Neural cell (in vitro differentiated cells): Measurements from ENCODE around the gene CPZ. TPM values are rescaled to one million over a fixed set of nuclear protein-coding genes. Genes with fewer than 3 reads are reported as not detected.

Experiments used
- H2AFZ ChIP-seq: fragments of 200-600, 300-800 bp; sonication (generic), shearing (Covaris generic); 2 replicates; pipeline ENCODE4 v1.6.0; 2014; ENCODE audit warnings: low read depth, mild to moderate bottlenecking, antibody characterized with exemption, low read length, moderate library complexity
- H3F3A ChIP-seq: fragments of 200-600 bp; shearing (Covaris generic); 2 replicates; pipeline ENCODE4 v1.6.1; 2016; ENCODE audit warnings: mild to moderate bottlenecking, moderate library complexity, mixed read lengths, antibody characterized with exemption, low read length; ENCODE audit not compliant: insufficient read depth, poor library complexity, severe bottlenecking
- H3K27ac ChIP-seq: fragments of 200-600, 300-800 bp; sonication (generic), shearing (Covaris generic); 2 replicates; pipeline ENCODE4 v1.5.1; 2014; ENCODE audit warnings: mild to moderate bottlenecking, low read length, moderate library complexity
- H3K27me3 ChIP-seq: fragments of 300-800, 200-600 bp; sonication (generic), shearing (Covaris generic); 2 replicates; pipeline ENCODE4 v1.6.0; 2014; ENCODE audit warnings: mild to moderate bottlenecking, low read depth, low read length, moderate library complexity; ENCODE audit not compliant: insufficient read depth
- H3K36me3 ChIP-seq: fragments of 300-800, 200-600 bp; sonication (generic), shearing (Covaris generic); 2 replicates; pipeline ENCODE4 v1.5.1; 2014; ENCODE audit warnings: mild to moderate bottlenecking, antibody characterized with exemption, low read length, moderate library complexity; ENCODE audit not compliant: insufficient read depth
- H3K4me2 ChIP-seq: fragments of 300-800, 200-600 bp; sonication (generic), shearing (Covaris generic); 2 replicates; pipeline ENCODE4 v1.6.0; 2014; ENCODE audit warnings: mild to moderate bottlenecking, low read length
- H3K4me3 ChIP-seq: fragments of 300-800, 200-600 bp; sonication (generic), shearing (Covaris generic); 2 replicates; pipeline ENCODE4 v1.5.1; 2014; ENCODE audit warnings: mild to moderate bottlenecking, low read length, moderate library complexity
- H3K79me2 ChIP-seq: fragments of 200-600 bp; shearing (Covaris generic); replicated peaks from 2 replicates; pipeline ENCODE4 v1.6.0; 2014; ENCODE audit warnings: mild to moderate bottlenecking, low read length, moderate library complexity; ENCODE audit not compliant: insufficient read depth
- H3K9ac ChIP-seq: fragments of 300-800, 200-600 bp; sonication (generic), shearing (Covaris generic); 2 replicates; pipeline ENCODE4 v1.6.1; 2016; ENCODE audit warnings: mild to moderate bottlenecking, low read length, mixed read lengths
- H3K9me2 ChIP-seq: fragments of 200-600 bp; shearing (Covaris generic); 2 replicates; pipeline ENCODE4 v1.6.1; 2016; ENCODE audit warnings: mild to moderate bottlenecking, low read length, mixed read lengths; ENCODE audit not compliant: insufficient read depth
- H3K9me3 ChIP-seq: fragments of 200-600, 300-800 bp; sonication (generic), shearing (Covaris generic); 2 replicates; pipeline ENCODE4 v1.6.1; 2016; ENCODE audit warnings: mild to moderate bottlenecking, mixed run types, low read length, moderate library complexity, mixed read lengths
- H4K20me1 ChIP-seq: fragments of 200-600 bp; shearing (Covaris generic); 2 replicates; pipeline ENCODE4 v1.6.1; 2016; ENCODE audit warnings: mild to moderate bottlenecking, mixed run types; ENCODE audit not compliant: insufficient read depth
- CTCF ChIP-seq: fragments of 450-650 bp; IDR thresholded peaks from 2 replicates; pipeline ENCODE4 v1.5.1; 2014; ENCODE audit warnings: antibody characterized with exemption, mild to moderate bottlenecking, moderate library complexity; ENCODE audit not compliant: poor library complexity, severe bottlenecking
- EP300 ChIP-seq: fragments of 450-650 bp; conservative IDR thresholded peaks from 2 replicates; pipeline ENCODE4 v1.6.1; 2014; ENCODE audit warnings: antibody characterized with exemption, mild to moderate bottlenecking, moderate library complexity; ENCODE audit not compliant: poor library complexity, severe bottlenecking
- EZH2 ChIP-seq: fragments of 200-600, 300-800 bp; shearing (Covaris generic), sonication (generic); IDR thresholded peaks from 2 replicates; pipeline ENCODE4 v1.6.1; 2014; ENCODE audit warnings: antibody characterized with exemption, low read length, borderline replicate concordance, mild to moderate bottlenecking; ENCODE audit not compliant: insufficient read depth, poor library complexity, severe bottlenecking
- MXI1 ChIP-seq: fragments of 450-650 bp; conservative IDR thresholded peaks from 2 replicates; pipeline ENCODE4 v1.6.1; 2014; ENCODE audit warnings: antibody characterized with exemption, mild to moderate bottlenecking; ENCODE audit not compliant: poor library complexity, severe bottlenecking
- POLR2AphosphoS5 ChIP-seq: IDR thresholded peaks from 2 replicates; pipeline ENCODE4 v1.6.1; 2012
- RAD21 ChIP-seq: fragments of 450-650 bp; conservative IDR thresholded peaks from 2 replicates; pipeline ENCODE4 v1.6.1; 2014; ENCODE audit warnings: antibody characterized with exemption, mild to moderate bottlenecking, moderate library complexity
- REST ChIP-seq: IDR thresholded peaks from 2 replicates; pipeline ENCODE4 v1.6.1; 2012; ENCODE audit warnings: borderline replicate concordance
- SMC3 ChIP-seq: fragments of 450-650 bp; conservative IDR thresholded peaks from 2 replicates; pipeline ENCODE4 v1.6.1; 2014; ENCODE audit warnings: antibody characterized with exemption, mild to moderate bottlenecking, moderate library complexity; ENCODE audit not compliant: poor library complexity
- TAF1 ChIP-seq: IDR thresholded peaks from 2 replicates; pipeline ENCODE4 v1.6.1; 2012; ENCODE audit warnings: low read depth
- polyA plus RNA-seq: library from polyadenylated mRNA; depleted of rRNA; stranded (reverse); fragments of >200 nt; gene quantifications from 2 replicates; pipeline ENCODE4 v1.2.3, GENCODE V29; 2014

The CPZ gene
- polyA plus RNA-seq, 1 donor from 2014 or later, result not detected

DNA sequence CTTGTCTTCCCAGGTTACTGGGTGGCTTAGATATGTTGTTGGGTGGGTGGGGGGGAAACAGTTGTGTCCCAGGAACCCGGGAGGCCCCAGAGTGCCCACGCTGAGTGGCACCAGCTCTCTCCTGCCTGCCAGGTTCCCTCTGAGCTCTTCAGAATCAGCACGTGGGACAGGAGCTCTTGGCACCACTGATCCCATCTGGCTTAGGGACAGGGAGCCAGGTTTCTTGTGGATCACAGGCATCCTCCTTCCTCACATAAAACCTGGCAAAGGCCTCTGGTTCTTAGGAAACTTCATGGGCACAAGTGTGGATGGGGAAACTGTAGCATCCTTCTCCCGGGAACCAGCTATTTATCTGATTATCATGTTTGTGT lies 8.9 kb upstream of the CPZ start:
- H3K36me3 ChIP-seq, result no peaks in the 10 kb centered on the region
- H3K27ac ChIP-seq, result no peak overlapping the region
- peaks cover 51% of the 10 kb centered on the region for H3K27me3 ChIP-seq
- no peak overlapping the region for H3K9ac ChIP-seq
- H4K20me1 ChIP-seq, result no peaks in the 10 kb centered on the region
- H3K4me3 ChIP-seq, result no peak overlapping the region
- TF ChIP-seq POLR2AphosphoS5, result no peak
- no peak for TF ChIP-seq MXI1
- no peak for TF ChIP-seq EP300
- TF ChIP-seq RAD21, result no peak
- TF ChIP-seq SMC3, result no peak
- TF ChIP-seq REST, result no peak
- TF ChIP-seq EZH2, result no peak
- TF ChIP-seq CTCF, result no peak
- TF ChIP-seq TAF1, result no peak
- no peaks in the 10 kb centered on the region for H3K79me2 ChIP-seq
- H3K4me2 ChIP-seq, result no peak overlapping the region
- H2AFZ ChIP-seq, result no peak overlapping the region
- H3F3A ChIP-seq, result no peaks in the 10 kb centered on the region
- H3K9me2 ChIP-seq, result no peaks in the 10 kb centered on the region
- no peaks in the 10 kb centered on the region for H3K9me3 ChIP-seq

DNA sequence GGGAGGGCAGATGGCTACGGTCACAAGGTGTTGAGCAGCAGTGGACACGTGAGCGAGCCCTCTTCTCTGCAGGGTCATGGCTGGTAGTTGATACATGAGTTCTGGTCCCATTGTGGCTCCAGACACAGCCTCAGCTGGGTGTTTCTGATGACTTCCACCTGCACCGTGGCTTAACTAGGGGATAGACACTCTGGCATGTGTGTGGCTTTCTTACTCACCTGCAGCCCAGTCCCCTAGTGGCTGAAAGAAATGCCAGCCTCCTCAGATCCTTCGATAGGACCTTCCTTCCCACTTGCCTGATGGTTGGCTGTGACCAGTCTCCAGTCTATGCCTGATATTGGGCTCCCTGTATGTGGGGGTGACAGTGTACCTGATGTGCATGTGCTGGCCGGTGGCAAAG lies 7.4 kb upstream of the CPZ start:
- Histone ChIP-seq H3K4me2 (no peak overlapping the region), H3K9me3 (no peaks in the 10 kb centered on the region), H2AFZ (no peak overlapping the region), H3K27ac (no peak overlapping the region), H3K9ac (no peak overlapping the region), H4K20me1 (no peaks in the 10 kb centered on the region), H3F3A (no peaks in the 10 kb centered on the region), H3K79me2 (no peaks in the 10 kb centered on the region), H3K4me3 (no peak overlapping the region), H3K9me2 (no peaks in the 10 kb centered on the region), H3K27me3 (peaks cover 36% of the 10 kb centered on the region), H3K36me3 (no peaks in the 10 kb centered on the region)
- no peak for TF ChIP-seq EP300
- TF ChIP-seq RAD21, result no peak
- no peak for TF ChIP-seq REST
- no peak for TF ChIP-seq SMC3
- TF ChIP-seq CTCF, result no peak
- TF ChIP-seq EZH2, result no peak
- TF ChIP-seq MXI1, result no peak
- no peak for TF ChIP-seq TAF1
- no peak for TF ChIP-seq POLR2AphosphoS5
